GM12801 (cell line): Measurements from ENCODE around the gene CFAP206.

ENCODE experiments used
- TF ChIP-seq, protein P1 (sequence below): IDR thresholded peaks from one replicate; pipeline ENCODE4 v1.5.1; 2011; ENCODE audit warnings: control low read depth; ENCODE audit not compliant: insufficient read length; ENCODE audit errors: extremely low read depth

The CFAP206 gene

DNA sequence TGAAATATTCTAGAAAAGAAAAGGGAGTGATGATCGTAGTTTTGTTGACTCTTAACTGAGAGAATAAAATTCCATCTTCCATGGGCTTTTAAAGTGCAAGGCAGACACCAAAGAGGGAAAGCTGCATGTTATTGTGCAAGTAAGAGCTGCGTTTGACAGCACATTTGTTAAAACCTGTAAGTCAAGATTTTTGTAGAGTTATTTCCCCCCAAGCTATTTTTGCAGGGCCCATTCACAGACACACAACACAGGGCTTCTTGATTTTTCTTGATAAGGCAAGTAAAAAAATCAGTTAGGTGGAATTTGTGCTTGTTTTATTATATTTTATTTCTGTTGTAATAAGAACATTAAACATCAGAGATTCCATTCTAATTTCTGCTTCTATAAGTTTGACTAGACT, 13.8 kb downstream of the CFAP206 start:
- TF ChIP-seq, protein P1, sequence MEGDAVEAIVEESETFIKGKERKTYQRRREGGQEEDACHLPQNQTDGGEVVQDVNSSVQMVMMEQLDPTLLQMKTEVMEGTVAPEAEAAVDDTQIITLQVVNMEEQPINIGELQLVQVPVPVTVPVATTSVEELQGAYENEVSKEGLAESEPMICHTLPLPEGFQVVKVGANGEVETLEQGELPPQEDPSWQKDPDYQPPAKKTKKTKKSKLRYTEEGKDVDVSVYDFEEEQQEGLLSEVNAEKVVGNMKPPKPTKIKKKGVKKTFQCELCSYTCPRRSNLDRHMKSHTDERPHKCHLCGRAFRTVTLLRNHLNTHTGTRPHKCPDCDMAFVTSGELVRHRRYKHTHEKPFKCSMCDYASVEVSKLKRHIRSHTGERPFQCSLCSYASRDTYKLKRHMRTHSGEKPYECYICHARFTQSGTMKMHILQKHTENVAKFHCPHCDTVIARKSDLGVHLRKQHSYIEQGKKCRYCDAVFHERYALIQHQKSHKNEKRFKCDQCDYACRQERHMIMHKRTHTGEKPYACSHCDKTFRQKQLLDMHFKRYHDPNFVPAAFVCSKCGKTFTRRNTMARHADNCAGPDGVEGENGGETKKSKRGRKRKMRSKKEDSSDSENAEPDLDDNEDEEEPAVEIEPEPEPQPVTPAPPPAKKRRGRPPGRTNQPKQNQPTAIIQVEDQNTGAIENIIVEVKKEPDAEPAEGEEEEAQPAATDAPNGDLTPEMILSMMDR: no peak

DNA sequence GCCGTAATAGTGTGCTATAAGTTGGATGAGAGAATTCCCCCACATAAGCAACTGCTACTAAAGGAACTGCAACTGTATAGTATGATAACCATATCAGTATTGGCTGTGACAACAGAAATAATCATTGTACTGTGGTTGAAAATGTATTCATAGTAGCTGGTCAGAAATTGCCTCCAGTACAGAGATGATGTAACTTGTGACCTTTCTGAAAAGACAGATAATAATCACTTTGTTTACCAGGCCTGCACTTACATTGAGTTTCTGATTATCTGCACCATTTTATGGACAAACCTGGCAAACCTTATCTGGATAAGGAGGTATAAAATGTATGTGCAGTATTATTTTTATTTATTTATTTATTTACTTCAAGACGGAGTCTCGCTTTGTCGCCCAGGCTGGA, 19.0 kb downstream of the CFAP206 start:
- TF ChIP-seq, protein P1: no peak

DNA sequence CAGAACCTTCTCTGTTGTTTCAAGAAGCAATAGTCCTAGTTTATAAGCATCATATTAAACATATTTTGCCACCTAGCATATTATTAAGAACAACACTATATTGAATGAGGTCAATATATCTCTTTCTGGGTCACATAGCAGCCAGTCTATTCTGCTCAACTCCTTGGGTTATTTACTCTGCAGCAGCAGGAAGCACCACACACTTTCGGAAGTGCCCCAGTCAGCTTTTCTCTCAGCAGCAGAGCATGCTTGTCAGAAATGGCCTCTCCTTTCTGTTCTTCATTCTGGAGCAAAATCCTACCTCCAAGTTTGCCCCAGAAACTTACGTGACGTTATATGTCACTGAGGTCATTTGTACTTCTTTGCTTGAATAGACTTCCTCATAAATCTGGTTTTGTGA, 22.7 kb downstream of the CFAP206 start:
- TF ChIP-seq, protein P1: no peak

DNA sequence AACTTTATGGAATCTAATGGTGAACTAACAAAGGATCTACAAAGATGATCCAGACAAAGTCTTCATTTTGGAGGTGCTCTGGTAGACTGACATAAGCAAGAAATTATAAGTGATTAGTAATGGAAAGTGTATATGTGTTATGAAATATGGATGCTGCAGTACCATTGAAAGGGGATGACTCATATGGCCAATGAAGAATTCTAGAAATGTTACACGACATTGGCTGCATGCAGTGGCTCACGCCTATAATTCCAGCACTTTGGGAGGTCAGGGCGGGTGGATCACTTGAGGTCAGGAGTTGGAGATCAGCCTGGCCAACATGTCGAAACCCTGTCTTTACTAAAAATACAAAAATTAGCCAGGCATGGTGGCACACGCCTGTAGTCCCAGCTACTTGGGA, 23.5 kb downstream of the CFAP206 start:
- TF ChIP-seq, protein P1: no peak

DNA sequence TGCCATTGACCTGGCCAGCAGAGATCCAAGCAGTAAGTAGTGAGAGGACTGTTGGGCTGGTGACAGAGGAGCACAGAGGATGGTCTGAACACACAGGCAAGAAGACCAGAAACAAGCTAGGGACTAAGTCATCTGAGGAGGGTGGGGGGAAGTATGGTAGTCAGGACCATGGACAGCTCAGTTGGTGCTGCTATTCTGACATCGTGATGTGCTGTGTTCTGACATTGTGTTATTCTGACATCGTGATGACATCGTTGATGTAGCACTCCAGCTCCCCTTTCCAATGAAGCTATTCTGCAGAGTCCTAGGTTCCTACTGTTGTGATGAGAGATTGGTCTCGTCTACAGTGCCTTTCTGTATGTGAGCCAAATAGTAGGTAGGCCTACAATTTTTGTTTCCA, 28.7 kb downstream of the CFAP206 start:
- TF ChIP-seq, protein P1: no peak

DNA sequence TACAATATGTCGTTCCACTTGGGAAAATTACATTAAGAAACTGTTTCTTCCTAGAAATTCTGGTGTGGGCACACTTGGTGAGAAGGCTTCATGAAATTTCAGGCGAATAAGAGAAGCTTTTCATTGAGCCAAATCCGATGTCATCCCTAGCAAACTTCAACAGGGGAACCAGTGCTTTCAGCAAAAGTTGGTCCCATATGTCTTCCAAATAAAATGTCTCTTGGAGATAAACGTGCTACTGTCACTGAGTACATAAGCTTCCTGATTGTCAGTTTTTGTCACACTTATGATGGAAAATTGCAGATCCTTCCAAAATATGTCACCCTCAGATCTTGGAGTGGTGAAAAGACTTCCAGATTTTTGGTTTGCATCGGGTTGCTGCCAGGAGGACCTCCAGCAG, 33.9 kb downstream of the CFAP206 start:
- TF ChIP-seq, protein P1: no peak

DNA sequence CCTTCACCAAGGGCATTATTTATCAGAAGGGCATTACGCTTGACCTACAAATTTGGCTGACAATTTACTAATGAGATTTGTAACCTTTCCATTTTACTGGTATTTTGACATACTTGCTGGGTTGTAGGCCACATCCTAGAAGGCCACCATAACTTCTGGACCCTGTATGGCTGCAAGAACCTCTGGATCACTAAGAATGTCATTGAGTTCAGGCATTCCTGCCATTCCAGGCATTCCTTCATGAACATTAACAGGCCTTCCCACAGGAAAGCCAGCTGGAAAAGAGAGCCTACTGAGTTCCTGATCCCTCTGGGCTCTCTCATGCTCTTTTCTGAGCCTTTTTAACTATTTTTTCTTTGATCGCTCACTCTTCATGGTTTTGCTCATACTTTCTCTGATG, 36.6 kb downstream of the CFAP206 start:
- TF ChIP-seq, protein P1: no peak

DNA sequence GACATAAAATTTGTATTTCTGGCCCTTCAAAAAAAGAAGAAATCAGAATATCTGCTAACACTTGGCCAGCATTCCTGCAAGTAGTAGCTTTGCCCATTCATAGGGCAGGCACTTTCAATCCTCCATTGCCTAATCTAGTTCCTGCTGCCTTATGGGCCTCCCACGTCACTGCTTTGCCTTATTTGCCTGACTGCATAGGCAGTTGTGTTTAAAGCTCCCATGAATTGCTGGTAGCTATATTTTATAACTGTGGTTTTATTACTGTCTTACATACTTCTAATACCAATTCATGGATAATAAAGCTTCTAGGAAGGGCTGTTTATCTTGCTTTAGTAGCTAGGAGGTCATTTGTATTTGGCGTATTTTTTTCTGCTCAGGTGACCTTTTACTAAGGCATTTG, 57.3 kb downstream of the CFAP206 start:
- TF ChIP-seq, protein P1: no peak
